T47D (cell line): ENCODE results near the gene CELSR1.

Experiments used
- DNase-seq, 2 experiments: peaks; one replicate each; pipeline versions ENCODE4 v3.0.0 to v3.0.0-alpha.2; 2011 to 2012; ENCODE audit warnings: low read depth in 1 of 2, low spot score in 1 of 2
- JUND ChIP-seq: IDR thresholded peaks from 2 replicates; pipeline ENCODE4 v1.6.1; 2012; ENCODE audit warnings: low read depth
- in situ Hi-C: cut with HindIII; loops from 2 replicates; pipeline ENCODE4 v1.10.0; 2016; ENCODE audit warnings: low sequenced_read_pairs, low pct_unique_long_range_greater_than_20kb

Gene CELSR1

DNA sequence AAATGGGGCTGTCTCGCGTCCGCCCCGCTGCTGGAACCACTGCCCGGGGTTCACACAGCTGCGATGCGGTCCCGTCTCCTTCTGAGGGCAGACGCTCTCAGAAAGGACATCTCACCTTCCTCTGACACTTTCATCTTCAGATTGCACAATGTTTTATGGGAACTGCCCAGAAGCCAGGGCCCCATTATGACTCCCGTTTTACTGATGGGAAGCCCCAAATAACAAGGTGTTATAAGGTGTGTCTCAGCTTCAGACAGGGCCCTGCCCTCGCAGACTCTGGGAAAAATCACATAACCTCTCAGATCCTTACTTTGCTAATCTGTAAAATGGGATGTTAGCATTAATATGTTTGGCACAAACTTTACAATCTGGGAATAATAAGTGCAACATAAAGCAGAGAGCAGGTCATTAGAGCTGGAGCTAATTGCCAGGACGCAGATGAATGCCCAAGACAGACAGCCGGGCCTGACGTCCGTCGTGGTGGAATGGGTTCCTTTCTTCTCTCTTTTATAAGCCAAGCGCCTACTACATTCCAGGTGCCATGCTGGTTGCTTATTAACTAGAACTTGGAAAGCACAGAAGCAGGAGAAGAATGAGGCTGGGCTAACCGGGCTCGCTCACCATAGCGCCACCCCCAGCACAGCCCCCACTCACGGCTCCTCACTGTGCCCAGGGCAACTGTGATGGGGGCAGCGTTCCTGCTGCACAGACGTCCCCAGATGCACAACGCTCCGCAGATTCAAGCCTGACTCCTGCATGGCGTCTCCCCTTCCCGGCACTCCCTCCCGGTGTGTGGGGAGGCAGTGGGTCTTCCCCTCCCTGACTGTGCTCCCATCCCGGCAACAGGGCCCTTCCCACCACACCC is 158.1 kb downstream of the CELSR1 start:
- in situ Hi-C loops: no loop called here
- TF ChIP-seq JUND: no peak
- no peak for DNase-seq

DNA sequence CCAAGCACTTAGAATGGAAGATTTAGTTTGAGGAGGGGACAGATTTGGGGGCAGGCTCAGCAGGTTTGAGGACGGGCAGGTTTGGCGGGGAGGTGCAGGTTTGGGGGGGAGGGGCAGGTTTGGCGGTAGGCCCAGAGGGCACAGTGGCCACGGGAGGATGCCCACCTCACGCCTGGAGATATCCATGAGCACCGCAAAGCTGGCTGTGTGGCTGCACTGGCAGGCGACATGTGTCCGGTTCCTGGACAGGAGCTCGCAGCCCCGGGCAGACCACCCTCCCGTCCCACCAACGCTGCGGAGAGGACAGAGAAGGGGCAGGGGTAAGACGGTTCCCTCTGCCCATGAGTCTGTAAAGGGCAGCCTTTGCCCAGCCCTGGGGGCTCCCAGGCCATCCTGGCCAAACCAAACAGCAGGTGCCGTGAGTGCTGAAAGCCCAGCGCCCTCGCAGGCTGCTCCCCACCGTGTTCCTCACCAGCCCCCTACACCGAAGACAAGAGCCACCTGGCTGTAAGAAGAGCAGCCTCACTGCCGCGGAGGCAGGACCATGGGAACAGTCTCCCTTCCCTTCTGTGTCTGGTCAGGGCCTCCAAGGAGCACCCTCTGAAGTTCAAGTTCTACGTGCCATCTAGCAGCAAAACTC is 158.9 kb downstream of the CELSR1 start:
- TF ChIP-seq JUND: no peak
- in situ Hi-C loops: no loop called here
- DNase-seq: no peak

DNA sequence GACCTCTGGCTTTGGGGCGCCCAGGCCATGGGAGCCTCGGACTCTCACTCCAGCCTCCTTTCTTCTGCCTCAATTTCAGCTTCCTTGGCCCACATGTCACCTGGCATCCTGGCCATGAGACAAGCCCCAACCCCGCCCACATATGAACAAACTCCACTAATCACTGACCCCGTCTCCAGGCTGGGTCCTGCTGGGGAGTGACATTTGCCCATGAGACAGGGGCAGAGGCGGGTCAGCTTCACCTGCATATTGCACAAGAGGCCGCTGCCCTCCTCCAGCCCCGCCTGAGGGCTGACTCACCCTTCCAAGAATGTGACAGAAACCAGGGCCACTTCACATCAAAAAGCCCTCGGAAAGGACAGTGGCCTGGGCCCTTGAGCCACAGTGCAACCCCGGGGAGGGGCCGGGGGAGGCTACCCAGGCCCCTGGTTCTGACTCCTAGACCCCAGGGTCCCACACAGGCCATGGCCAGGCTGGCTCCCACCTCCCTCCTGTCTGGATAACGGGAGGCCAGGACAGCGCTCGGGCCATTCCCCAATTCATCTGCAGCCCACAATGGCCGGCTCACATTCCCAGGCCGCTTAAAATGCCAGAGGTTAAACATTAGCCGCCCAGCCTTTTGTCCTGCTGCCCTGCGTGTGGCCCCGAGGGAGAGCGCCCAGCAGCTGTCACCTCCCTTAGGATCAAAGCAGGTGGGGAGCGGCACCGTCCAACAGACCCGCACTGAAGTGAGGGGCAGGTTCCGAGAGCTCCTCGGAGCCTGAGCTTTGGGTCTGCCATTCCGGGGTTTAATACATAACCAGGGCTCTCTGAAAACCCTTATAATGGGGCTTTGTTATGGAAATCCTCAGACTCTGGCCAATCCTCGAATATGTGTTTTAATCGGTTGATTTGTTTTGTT is 159.6 kb downstream of the CELSR1 start:
- in situ Hi-C loops: no loop called here
- peak; percentile 70 to 88 for DNase-seq
- no peak; the same call in 1 of the 2 replicates for TF ChIP-seq JUND

DNA sequence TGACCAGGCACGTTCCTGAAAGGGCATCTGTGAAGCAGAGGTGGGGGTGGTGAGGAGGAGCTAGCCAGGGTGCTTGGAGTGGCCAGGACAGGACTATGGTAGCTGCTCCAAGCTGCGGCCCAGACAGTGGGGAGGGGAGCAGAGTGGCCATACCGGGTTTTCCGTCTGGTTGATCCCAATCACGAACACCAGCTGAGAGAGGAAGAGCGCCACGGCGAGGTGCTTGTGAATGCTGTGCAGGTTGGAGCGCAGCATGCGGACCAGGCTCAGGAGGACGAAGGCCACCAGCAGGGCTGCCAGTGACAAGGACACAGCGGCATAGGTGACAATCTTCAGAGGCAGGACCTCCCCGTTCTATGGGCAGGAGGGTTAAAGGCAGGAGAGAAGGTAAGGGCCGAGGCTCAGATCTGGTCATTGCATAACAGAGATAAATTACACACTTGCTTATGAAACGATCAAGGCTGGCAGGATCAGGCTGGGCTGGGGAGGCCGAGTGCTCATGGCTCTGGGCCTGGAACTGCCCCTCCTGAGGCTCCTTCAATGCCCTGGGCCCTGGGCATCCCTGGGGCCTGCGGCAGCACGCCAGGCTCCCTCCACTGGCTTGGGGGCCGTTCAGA is 160.4 kb downstream of the CELSR1 start:
- in situ Hi-C loops: no loop called here

DNA sequence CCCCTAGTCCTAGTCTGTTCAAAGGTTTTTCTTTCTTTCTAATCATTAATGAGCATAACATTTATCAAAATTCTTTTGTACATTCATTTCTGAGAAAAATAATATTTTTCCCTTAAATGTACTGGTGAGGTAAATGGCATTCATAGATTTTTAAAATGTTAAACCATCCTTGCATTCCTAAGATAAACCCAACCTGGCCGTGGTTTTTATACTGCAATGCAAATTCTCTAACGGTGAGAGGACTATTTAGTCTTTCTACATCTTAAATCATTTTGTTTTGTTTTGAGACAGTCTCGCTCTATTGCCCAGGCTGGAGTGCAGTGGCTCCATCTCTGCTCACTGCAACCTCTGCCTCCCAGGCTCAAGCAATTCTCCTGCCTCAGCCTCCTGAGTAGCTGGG is 161.3 kb downstream of the CELSR1 start:
- no peak for TF ChIP-seq JUND
- no peak for DNase-seq
- in situ Hi-C loops: no loop called here

More for the DNA sequence above, 160.4 kb downstream of the CELSR1 start:
- peak in 1 of 2 experiments; percentile 22 for DNase-seq
- no peak for TF ChIP-seq JUND

DNA sequence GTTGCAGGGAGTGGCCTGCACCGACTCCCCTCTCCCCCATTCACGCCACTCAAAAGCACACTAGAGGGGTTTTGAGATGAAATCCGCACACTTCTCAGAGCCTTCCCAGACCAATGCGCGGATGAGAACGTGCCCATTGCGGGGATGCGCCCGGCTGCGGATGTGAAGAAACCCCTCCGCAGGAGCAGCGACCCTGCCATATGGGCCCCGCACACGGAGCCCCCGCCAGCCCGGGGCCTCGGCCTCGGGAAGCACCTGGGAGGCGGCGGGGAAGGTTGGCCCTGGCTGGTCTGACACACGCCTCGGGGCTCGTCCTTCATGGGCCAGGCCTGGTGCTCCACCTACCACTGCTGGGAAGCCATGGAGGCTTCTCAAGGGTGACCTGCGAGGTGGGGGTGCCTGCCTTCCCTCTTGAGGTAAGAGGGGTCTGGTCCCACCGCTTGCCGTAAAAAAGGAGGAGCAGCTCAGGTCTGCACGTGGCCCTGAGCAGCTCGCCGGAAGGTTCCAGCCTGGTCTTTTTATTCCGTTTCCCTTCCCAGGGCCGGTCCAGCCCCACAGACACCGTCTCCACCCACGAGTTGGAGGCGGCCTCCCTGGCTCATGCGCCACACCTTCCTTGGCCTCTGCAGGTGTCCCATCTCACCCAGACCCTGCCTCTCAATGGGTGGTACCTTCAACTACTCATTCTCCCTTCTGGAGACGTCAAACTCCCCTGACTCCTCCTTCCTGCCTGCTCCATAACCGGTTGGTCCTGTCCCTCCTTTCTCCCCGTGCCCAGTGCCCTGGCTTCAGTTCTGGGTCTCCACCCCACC is 162.6 kb downstream of the CELSR1 start:
- peak; percentile 93 to 96 for DNase-seq
- in situ Hi-C loops: no loop called here
- no peak for TF ChIP-seq JUND

DNA sequence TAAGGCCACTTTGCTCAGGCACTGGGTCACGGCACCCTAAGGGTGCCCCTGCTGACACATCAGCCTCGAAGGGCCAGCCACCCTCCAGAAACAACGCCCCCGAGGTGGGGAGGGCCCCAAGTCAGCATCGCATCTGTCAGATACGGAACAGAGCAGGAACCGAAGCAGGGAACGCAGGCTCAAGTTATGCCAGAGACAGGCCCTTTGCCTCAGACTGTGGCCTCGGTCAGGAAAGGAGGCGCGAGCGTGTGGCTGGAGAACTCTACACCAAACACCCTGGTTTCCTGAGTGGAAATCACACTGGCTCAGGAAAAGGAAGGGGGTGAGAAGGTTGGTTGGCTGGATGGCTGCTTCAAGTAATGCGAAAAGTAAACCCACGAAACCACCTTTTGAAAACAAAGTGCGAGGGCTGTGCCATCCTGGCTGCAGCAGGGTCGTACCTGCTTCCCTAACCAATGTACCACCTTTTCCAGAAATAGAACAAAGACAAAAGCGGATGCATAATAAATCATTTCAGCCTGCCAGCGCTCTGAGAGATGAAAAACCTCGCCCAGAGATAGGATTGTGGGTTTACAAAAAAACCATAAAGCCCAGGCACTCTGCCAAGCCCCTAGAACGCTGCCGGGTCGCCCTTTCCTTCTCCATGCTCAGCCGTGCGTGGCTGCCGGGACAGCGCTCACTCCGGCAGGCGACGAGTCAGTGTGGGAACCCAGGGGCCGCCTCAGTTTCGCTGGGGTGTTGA is 163.3 kb downstream of the CELSR1 start:
- TF ChIP-seq JUND: no peak
- DNase-seq: no peak
- in situ Hi-C loops: no loop called here

DNA sequence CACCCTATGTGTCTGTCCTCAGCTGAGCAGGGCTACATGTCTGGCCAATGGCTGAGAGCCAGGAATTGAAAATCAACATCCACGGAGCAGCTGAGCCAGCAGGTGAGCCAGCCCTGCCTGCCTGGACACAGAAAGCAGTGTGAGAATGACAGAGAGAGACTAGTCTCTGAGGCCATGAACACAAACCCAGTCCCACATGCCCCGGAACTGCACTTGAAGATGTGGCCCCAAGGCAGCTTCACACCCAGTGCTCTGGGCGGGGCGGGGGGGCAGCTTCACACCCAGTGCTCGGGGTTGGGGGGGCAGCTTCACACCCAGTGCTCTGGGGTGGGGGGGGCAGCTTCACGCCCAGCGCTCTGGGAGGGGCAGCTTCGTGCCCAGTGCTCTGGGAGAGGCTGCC is 164.3 kb downstream of the CELSR1 start:
- DNase-seq: no peak
- in situ Hi-C loops: no loop called here
- no peak for TF ChIP-seq JUND

DNA sequence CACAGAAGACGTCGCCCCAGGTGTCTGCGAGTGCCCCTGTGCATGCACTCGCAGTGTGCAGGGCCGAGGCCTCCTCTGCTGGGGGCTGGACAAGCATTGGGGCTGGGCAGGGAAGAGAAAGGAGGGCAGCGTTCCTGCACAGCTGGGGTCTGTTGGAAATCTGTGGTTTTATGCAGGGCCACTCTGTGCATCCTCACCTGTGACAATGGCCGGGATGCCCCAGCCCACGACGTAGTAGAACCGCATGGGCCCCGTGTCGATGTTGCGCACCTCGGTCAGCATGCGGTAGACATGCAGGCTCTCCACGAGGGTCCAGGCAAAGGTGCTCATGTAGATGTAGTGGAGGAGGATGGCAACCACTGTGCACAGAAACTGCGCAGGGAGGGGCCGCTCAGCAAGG is 164.7 kb downstream of the CELSR1 start:
- in situ Hi-C loops: no loop called here
- no peak for TF ChIP-seq JUND
- no peak for DNase-seq

DNA sequence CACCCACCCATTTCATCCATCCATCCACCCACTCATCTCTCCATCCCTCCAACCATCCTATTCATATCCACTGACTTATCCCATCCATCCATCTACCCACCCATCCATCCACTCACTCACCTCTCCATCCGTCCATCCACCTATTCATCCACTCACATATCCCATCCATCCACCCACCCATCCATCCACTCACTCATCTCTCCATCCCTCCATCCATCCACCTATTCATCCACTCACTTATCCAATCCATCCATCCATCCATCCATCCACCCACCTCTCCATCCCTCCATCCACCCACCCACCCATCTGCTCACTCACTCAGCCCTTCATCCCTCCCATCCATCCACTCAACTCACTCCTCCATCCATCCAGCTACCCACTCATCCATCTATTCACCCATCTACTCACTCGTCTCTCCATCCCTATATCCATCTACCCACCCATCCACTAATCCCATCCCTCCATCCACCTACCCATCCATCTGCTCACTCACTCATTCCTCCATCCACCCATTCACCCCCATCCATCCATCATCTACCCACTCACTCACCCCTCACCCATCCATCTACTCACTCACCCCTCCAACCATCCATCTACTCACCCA is 165.7 kb downstream of the CELSR1 start:
- no peak for DNase-seq
- TF ChIP-seq JUND: no peak
- in situ Hi-C loops: no loop called here
